Cardiac muscle cell (in vitro differentiated cells and primary cell): ENCODE measurements around the gene B4GALT6. TPM values are rescaled to one million over a fixed set of nuclear protein-coding genes. Genes with fewer than 3 reads are reported as not detected.

Experiments
- DNase-seq, 2 donors: peaks; one replicate each; pipeline versions ENCODE4 v3.0.0 to v3.0.0-alpha.2; 2010 to 2017; ENCODE audit warnings: low read depth in 1 of 2, low spot score in 1 of 2
- H3K27ac ChIP-seq: fragments of 200-600 bp; sonication (generic); 2 replicates; pipeline ENCODE4 v1.5.1; 2016
- H3K27me3 ChIP-seq: fragments of 200-600 bp; sonication (generic); 2 replicates; pipeline ENCODE4 v1.6.0; 2016; ENCODE audit warnings: control low read depth
- H3K36me3 ChIP-seq: fragments of 200-600 bp; sonication (generic); 2 replicates; pipeline ENCODE4 v1.5.1; 2016; ENCODE audit warnings: control low read depth
- H3K4me1 ChIP-seq: fragments of 200-600 bp; sonication (generic); 2 replicates; pipeline ENCODE4 v1.8.1; 2017; ENCODE audit warnings: low read depth, mild to moderate bottlenecking, mixed run types
- H3K4me3 ChIP-seq: fragments of 200-600 bp; sonication (generic); 2 replicates; pipeline ENCODE4 v1.5.1; 2016; ENCODE audit warnings: mild to moderate bottlenecking
- H3K9me3 ChIP-seq: fragments of 200-600 bp; sonication (generic); 2 replicates; pipeline ENCODE4 v1.5.1; 2017; ENCODE audit warnings: low read depth, mild to moderate bottlenecking, control low read depth
- CTCF ChIP-seq: IDR thresholded peaks from 2 replicates; pipeline ENCODE4 v1.5.1; 2012; ENCODE audit warnings: low read depth, mild to moderate bottlenecking, low read length
- polyA plus RNA-seq: library from polyadenylated mRNA; unstranded; fragments of >200 nt; fragmentation: Nextera tagmentation; extraction: Ambion mirVana; gene quantifications from 2 replicates; pipeline ENCODE4 v1.2.1, GENCODE V29; 2016
- total RNA-seq: library from RNA; depleted of rRNA; stranded (reverse); fragments of >200 nt; gene quantifications from 2 replicates; pipeline ENCODE4 v1.2.3, GENCODE V29; 2016

Gene B4GALT6
- total and polyA plus RNA-seq, 2 experiments from 2014 or later: 3.6 to 5.5 TPM

- H3K9me3 ChIP-seq: no peaks in the 10 kb centered on the region
- no peak overlapping the region for H3K27ac ChIP-seq
- TF ChIP-seq CTCF: no peak
- H3K36me3 ChIP-seq: no peaks in the 10 kb centered on the region
- DNase-seq: no peak
- no peaks in the 10 kb centered on the region for H3K27me3 ChIP-seq
- no peaks in the 10 kb centered on the region for H3K4me1 ChIP-seq
- H3K4me3 ChIP-seq: no peak overlapping the region
These were observed 31.5 kb downstream of the B4GALT6 start for GRCh38 chr18:31652877-31653276.

GRCh38 chr18:31652357-31652756 is 32.0 kb downstream of the B4GALT6 start:
- Histone ChIP-seq H3K27ac (no peak overlapping the region), H3K27me3 (no peaks in the 10 kb centered on the region), H3K36me3 (no peaks in the 10 kb centered on the region), H3K4me3 (no peak overlapping the region), H3K4me1 (no peaks in the 10 kb centered on the region), H3K9me3 (no peaks in the 10 kb centered on the region)
- TF ChIP-seq CTCF: no peak
- no peak for DNase-seq

GRCh38 chr18:31651369-31651768 is 33.0 kb downstream of the B4GALT6 start:
- no peaks in the 10 kb centered on the region for H3K36me3 ChIP-seq
- no peak for DNase-seq
- no peaks in the 10 kb centered on the region for H3K9me3 ChIP-seq
- no peak for TF ChIP-seq CTCF
- no peaks in the 10 kb centered on the region for H3K27me3 ChIP-seq
- no peaks in the 10 kb centered on the region for H3K4me1 ChIP-seq
- H3K27ac ChIP-seq: no peak overlapping the region
- H3K4me3 ChIP-seq: no peak overlapping the region

- no peak for DNase-seq
- Histone ChIP-seq H3K4me1 (no peaks in the 10 kb centered on the region), H3K4me3 (no peak overlapping the region), H3K27me3 (no peaks in the 10 kb centered on the region), H3K9me3 (no peaks in the 10 kb centered on the region), H3K36me3 (no peaks in the 10 kb centered on the region), H3K27ac (no peak overlapping the region)
- no peak for TF ChIP-seq CTCF
These were observed 34.2 kb downstream of the B4GALT6 start for GRCh38 chr18:31649978-31650719.

- Histone ChIP-seq H3K9me3 (no peaks in the 10 kb centered on the region), H3K4me3 (no peak overlapping the region), H3K36me3 (no peaks in the 10 kb centered on the region), H3K27ac (no peak overlapping the region), H3K27me3 (no peaks in the 10 kb centered on the region), H3K4me1 (no peaks in the 10 kb centered on the region)
- no peak for DNase-seq
- TF ChIP-seq CTCF: no peak
These were observed 34.9 kb downstream of the B4GALT6 start for GRCh38 chr18:31649449-31649848.
